Lower lobe of right lung (tissue), 2 donors: ENCODE data around the gene DPF3. TPM values are rescaled to one million over a fixed set of nuclear protein-coding genes. Genes with fewer than 3 reads are reported as not detected.

Experiments used
- ATAC-seq, 2 donors: fragments of 200-7000 bp; cut with Tn5 transposase; one replicate each; pipeline ENCODE4 v1.9.1; 2020 to 2022; ENCODE audit warnings: mild to moderate bottlenecking in 2 of 2, moderate library complexity in 2 of 2
- DNase-seq: peaks from one replicate; pipeline ENCODE4 v3.0.0-alpha.2; 2020
- H3K27ac ChIP-seq: fragments of 200-600 bp; one replicate; pipeline ENCODE4 v1.8.0; 2022
- H3K27me3 ChIP-seq: fragments of 200-600 bp; one replicate; pipeline ENCODE4 v1.8.0; 2022; ENCODE audit warnings: low read depth
- H3K36me3 ChIP-seq: fragments of 200-600 bp; one replicate; pipeline ENCODE4 v1.8.0; 2022; ENCODE audit warnings: mild to moderate bottlenecking
- H3K4me1 ChIP-seq: fragments of 200-600 bp; one replicate; pipeline ENCODE4 v1.8.0; 2022
- H3K4me3 ChIP-seq: fragments of 200-600 bp; one replicate; pipeline ENCODE4 v1.8.0; 2022; ENCODE audit warnings: mild to moderate bottlenecking
- H3K9me3 ChIP-seq: fragments of 200-600 bp; one replicate; pipeline ENCODE4 v1.8.0; 2022
- intact Hi-C: fragments of 100-400 bp; cut with DNase I; formaldehyde crosslinking; loops from one replicate; pipeline ENCODE4 v1.11.0; 2022
- total RNA-seq: library from RNA; stranded (reverse); fragmentation: NEBNext Ultra II Directional; extraction: Animal tissue kit (Norgen Biotek cat#: 25700); gene quantifications from one replicate; pipeline ENCODE4 v1.2.1, GENCODE V29; 2021
- TF ChIP-seq, protein P1 (sequence below): fragments of 200-600 bp; IDR thresholded peaks from one replicate; pipeline ENCODE4 v1.8.0; 2022; ENCODE audit warnings: antibody characterized with exemption, mild to moderate bottlenecking
- donor health status: DM: no; HTN: yes; CAD: no; lungs with severe emphysema.

Gene DPF3
- total RNA-seq, 1 donor from 2014 or later: 0.59 TPM

DNA sequence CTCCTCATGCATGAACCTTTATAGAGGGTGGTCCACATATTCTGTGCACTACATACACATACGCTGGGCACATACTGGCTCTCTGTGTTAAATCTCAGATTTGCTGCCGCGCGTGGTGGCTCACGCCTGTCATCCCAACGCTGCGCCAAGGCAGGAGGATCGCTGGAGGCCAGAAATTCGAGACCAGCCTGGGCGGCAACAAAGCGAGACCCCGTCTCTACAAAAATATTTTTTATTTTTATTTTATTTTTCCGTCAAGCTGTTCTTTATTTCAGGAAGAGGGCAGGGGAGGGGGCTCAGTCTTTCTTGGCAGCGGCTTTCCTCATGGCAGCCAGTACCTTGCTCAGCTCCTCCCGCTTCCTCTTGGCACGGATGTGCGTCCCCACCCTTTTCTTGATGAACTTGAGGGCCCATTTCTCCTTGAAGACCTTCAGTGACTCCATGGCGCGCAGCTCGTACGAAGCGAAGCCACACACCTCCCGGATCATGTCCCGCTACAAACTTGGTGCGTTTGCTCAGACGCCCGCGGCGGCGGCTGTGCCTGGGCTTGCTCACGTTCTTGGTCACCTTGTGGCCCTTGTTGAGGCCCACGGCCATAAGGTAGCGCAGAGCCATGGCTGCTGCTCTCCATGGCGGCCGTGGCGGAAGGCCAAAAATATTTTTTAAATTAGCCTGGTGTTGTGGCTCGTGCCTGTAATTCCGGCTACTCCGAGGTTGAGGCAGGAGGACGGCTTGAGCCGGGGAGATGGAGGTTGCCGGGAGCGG, 35.6 kb upstream of the DPF3 start:
- ATAC-seq (no peak), DNase-seq (no peak)
- intact Hi-C loops: no loop called here
- no peaks in the 10 kb centered on the region for H3K9me3 ChIP-seq
- peaks cover 10% of the 10 kb centered on the region for H3K4me1 ChIP-seq
- H3K27ac ChIP-seq: no peak overlapping the region
- H3K4me3 ChIP-seq: no peak overlapping the region
- no peaks in the 10 kb centered on the region for H3K36me3 ChIP-seq
- H3K27me3 ChIP-seq: no peaks in the 10 kb centered on the region
- TF ChIP-seq, protein P1, sequence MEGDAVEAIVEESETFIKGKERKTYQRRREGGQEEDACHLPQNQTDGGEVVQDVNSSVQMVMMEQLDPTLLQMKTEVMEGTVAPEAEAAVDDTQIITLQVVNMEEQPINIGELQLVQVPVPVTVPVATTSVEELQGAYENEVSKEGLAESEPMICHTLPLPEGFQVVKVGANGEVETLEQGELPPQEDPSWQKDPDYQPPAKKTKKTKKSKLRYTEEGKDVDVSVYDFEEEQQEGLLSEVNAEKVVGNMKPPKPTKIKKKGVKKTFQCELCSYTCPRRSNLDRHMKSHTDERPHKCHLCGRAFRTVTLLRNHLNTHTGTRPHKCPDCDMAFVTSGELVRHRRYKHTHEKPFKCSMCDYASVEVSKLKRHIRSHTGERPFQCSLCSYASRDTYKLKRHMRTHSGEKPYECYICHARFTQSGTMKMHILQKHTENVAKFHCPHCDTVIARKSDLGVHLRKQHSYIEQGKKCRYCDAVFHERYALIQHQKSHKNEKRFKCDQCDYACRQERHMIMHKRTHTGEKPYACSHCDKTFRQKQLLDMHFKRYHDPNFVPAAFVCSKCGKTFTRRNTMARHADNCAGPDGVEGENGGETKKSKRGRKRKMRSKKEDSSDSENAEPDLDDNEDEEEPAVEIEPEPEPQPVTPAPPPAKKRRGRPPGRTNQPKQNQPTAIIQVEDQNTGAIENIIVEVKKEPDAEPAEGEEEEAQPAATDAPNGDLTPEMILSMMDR: no peak

DNA sequence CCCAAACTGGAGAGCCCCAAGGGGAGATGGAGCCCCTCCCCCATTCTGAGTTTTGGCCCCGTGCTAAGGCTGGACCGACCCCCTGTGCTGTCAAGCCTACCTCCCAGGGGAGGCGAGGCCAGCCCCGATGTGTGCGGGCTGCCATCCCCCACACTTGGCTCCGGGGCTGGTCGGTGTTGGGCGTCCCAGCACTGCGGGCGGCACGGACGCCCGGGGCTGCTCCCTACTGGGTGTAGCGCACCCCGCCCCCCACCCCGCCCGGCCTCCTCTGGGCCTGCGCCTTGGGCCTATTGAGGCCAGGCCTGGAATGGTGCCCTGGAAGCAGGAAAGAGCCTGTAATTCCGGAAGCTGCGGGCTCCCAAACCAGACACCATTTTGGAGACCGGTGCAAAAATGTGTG, 35.0 kb upstream of the DPF3 start:
- H3K27ac ChIP-seq: no peak overlapping the region
- H3K9me3 ChIP-seq: no peaks in the 10 kb centered on the region
- no peak overlapping the region for H3K4me3 ChIP-seq
- H3K4me1 ChIP-seq: peaks cover 10% of the 10 kb centered on the region
- H3K36me3 ChIP-seq: no peaks in the 10 kb centered on the region
- TF ChIP-seq, protein P1: no peak
- no peak for ATAC-seq
- DNase-seq: no peak
- intact Hi-C loops: no loop called here
- no peaks in the 10 kb centered on the region for H3K27me3 ChIP-seq

DNA sequence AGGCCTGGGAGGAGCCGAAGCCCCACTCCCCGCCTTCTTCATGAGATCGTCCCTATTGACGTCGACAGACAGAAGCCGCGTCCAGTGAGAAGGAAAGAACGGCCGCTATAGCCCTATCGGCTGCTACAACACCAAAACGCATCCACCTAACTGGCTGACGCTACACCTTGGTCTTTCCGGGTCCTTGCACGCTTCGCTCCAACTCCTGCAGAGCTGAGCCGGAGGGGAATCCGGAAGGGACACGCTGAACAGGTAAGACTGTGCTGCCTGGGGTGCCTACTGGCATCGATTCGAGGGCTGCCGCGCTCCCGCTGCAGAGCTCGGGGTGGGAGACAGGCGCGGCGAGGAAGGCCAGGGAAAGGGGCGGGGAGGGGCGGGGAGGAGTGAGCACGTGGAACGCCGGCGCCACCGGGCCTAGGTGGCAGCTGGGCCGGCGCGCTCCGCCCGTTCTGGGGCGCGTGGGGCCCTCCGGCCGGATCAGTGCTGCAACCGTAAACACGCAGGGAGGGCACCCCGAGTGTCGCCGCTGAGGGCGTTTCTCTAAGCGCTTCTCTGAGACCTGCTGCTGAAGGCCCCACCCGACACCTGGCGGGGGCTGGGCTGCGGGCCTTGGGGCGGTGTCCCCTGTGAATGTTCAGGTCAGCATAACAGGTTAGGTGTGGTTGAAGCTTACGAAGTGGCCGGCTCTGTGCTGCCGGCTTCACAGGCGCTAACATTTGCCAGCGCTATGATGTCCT, 32.6 kb upstream of the DPF3 start, which contains the start of gene DCAF4:
DCAF4 (plus strand) TSS at position 173 of the 737 bp plus-strand sequence. CDS start 11,515 bp downstream, outside the sequence.
- intact Hi-C loops: no loop called here
- DNase-seq (peak; percentile 98), ATAC-seq (peak; percentile 98)
- TF ChIP-seq, protein P1: no peak
- H3K4me1 ChIP-seq: peaks cover 10% of the 10 kb centered on the region
- no peaks in the 10 kb centered on the region for H3K36me3 ChIP-seq
- H3K27ac ChIP-seq: peak within 1 kb of the TSS; percentile 85
- H3K4me3 ChIP-seq: peak within 1 kb of the TSS; percentile 96
- no peaks in the 10 kb centered on the region for H3K9me3 ChIP-seq
- H3K27me3 ChIP-seq: no peaks in the 10 kb centered on the region

DNA sequence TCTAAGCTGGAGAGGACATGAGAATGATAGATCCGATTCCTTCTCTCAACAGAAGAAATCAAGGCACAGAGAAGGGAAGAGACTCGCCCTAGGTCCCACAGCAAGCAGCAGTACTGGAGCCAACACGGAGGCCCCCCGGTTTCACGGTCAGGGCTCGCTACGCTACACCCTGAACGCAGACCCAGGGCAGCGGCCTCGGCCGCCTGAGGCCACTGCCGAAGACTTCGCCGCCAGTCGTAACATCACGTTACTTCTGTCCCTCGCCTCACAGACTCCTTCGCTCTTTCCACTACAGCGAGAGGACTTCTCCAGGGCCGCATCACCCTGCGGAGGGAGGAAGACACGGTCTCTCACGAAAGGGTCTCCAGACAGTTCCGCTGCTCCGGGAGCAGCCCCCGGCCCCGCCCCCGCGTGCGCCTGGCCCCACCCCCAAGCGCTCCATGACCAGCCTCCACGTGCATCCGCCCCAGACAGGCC, 32.0 kb upstream of the DPF3 start:
- H3K27me3 ChIP-seq: no peaks in the 10 kb centered on the region
- no peaks in the 10 kb centered on the region for H3K36me3 ChIP-seq
- no peaks in the 10 kb centered on the region for H3K9me3 ChIP-seq
- H3K27ac ChIP-seq: peak overlapping the region; percentile 85
- DNase-seq (no peak), ATAC-seq (peak; percentile 38 to 46)
- peaks cover 10% of the 10 kb centered on the region for H3K4me1 ChIP-seq
- intact Hi-C loops: no loop called here
- H3K4me3 ChIP-seq: peak overlapping the region; percentile 96
- TF ChIP-seq, protein P1: no peak

DNA sequence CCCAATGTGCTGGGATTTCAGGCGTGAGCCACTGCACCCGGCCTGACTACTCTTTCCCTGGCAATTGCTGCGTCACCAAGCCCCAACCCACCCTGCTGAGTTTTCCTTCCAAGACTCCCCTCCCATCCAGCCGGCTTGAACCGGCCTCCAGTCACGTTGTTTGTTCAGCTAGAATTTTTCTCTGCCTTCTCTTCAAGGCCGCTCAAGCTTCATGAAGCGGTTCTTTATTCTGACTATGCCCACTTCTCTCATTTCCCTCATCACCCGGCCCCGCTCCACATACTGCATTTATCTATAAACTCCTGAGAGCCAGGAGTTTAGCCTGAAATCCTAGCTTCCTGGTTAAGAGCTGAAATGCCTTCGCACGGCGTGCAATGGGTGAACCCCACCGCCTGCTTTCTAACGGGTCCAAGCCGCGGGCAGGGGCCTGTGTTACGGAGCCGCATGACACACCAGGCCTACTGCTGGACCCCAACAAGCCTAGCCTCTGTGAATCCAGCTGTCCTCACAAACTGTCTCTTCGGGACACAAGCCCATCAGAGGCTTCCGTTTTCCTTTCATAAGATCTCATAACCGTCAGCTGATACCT, 31.4 kb upstream of the DPF3 start:
- ATAC-seq: no peak
- TF ChIP-seq, protein P1: no peak
- no peaks in the 10 kb centered on the region for H3K27me3 ChIP-seq
- DNase-seq: no peak
- H3K4me1 ChIP-seq: peaks cover 10% of the 10 kb centered on the region
- no peaks in the 10 kb centered on the region for H3K9me3 ChIP-seq
- intact Hi-C loops: no loop called here
- peak overlapping the region; percentile 96 for H3K4me3 ChIP-seq
- no peaks in the 10 kb centered on the region for H3K36me3 ChIP-seq
- H3K27ac ChIP-seq: peak overlapping the region; percentile 85
